PFSK-1 (cell line): ENCODE results near the gene MRTO4.

ENCODE experiments used
- POLR2AphosphoS5 ChIP-seq: IDR thresholded peaks from 2 replicates; pipeline ENCODE4 v1.6.1; 2012; ENCODE audit warnings: low read depth, mild to moderate bottlenecking, control low read depth, low read length, moderate library complexity
- TAF1 ChIP-seq: IDR thresholded peaks from 2 replicates; pipeline ENCODE4 v1.6.1; 2012; ENCODE audit warnings: low read length, control low read depth, borderline replicate concordance; ENCODE audit not compliant: insufficient read depth

DNA sequence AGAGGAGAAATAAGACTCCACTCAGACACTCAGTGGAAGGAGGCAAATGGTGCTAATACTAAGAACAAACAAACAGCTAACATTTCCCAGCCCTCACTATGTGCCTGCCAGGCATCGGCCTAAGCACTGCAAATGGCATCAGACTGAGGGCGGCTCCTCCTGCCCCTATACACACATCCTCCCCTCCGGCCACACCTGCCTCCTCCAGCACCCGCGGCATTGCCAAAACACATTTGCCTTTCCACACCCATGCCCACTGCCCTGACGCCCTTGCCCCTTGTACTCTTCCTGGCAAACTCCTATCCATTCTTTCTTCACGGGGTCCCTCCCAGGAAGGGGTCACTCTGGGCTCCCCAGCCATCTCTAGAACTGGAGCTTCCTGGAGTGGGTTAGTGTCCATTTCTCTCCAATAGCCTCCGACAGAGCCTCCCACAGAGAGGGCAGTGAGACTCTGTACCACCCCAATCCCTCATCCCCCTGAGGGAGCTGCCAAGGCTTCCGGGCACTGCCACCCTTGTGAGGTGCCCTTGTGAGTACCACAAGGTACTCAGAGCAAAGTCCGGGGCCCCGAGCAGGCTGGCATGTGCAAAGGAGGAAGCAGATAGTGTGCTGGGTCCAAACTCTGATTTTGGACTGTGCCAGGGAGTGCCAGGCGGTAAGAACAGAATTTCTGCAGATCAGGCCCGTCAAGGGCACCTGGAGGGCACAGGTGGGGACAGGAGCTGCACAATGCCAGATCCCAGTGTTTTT lies 36.0 kb downstream of the MRTO4 start:
- TF ChIP-seq POLR2AphosphoS5 (no peak), TAF1 (no peak)
